Stimulated activated CD8-positive, alpha-beta memory T cell treated with anti-CD3 and anti-CD28 coated beads, Interleukin-12 subunit alpha, Interleukin-12 subunit beta, amount 100 ng/mL, for 24 hours (primary cell): Measurements from ENCODE around the gene CHKA.

ENCODE experiments used
- DNase-seq: peaks from one replicate; pipeline ENCODE4 v3.0.0-alpha.2; 2020; ENCODE audit errors: extremely low read depth

The CHKA gene

GRCh38 chr11:68142441-68143309, 21.5 kb upstream of the CHKA start:
- DNase-seq = no peak

- DNase-seq = peak; percentile 7
Observed at GRCh38 chr11:68142028-68142412, 20.8 kb upstream of the CHKA start.

- DNase-seq = no peak
Observed at GRCh38 chr11:68141246-68142027, 20.2 kb upstream of the CHKA start.

- DNase-seq = no peak
Observed at GRCh38 chr11:68140496-68141245, 19.5 kb upstream of the CHKA start.

- no peak for DNase-seq
Observed at GRCh38 chr11:68138237-68138636, 17.0 kb upstream of the CHKA start.

GRCh38 chr11:68137833-68138232, 16.6 kb upstream of the CHKA start:
- no peak for DNase-seq

- no peak for DNase-seq
Observed at GRCh38 chr11:68136866-68137265, 15.7 kb upstream of the CHKA start.

- no peak for DNase-seq
Observed at GRCh38 chr11:68135161-68135560, 14.0 kb upstream of the CHKA start.

- DNase-seq = no peak
Observed at GRCh38 chr11:68133761-68134160, 12.6 kb upstream of the CHKA start.

- no peak for DNase-seq
Observed at GRCh38 chr11:68130121-68130520, 8.9 kb upstream of the CHKA start.

- no peak for DNase-seq
Observed at GRCh38 chr11:68128682-68129327, 7.6 kb upstream of the CHKA start.

GRCh38 chr11:68127714-68128681, 6.8 kb upstream of the CHKA start:
- DNase-seq = no peak

- no peak for DNase-seq
Observed at GRCh38 chr11:68125164-68125563, 4.0 kb upstream of the CHKA start.

- DNase-seq = no peak
Observed at GRCh38 chr11:68122936-68123539, 1.9 kb upstream of the CHKA start.

GRCh38 chr11:68120273-68121066, 718 bp downstream of the CHKA start:
- DNase-seq = no peak

- no peak for DNase-seq
Observed at GRCh38 chr11:68118706-68119448, 2.3 kb downstream of the CHKA start.

- DNase-seq = no peak
Observed at GRCh38 chr11:68117853-68118470, 3.2 kb downstream of the CHKA start.

GRCh38 chr11:68116974-68117373, 4.2 kb downstream of the CHKA start:
- DNase-seq = no peak
